ENCODE results near the gene COG5. TPM values are rescaled to one million over a fixed set of nuclear protein-coding genes. Genes with fewer than 3 reads are reported as not detected.

Gene COG5
- total RNA-seq, 1 donor from 2014 or later = 44.7 TPM

DNA sequence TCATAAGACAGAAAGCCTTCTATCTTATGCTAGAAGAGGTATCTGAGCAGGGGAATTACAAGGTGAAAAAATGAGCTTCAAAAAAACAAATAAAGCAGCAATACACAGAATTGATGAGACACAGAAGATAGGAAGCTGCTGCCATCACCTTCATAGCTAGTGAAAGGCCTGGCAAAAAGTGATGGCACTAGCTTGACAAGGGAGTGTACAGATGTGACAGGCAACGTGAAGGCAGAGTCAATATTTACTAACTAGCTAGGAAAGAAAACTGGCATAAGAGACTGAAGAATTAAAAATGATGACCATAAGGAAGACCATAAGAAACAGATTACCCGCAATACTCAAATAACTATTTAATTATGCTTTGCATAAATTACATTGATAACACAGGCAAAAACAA lies 84.4 kb downstream of the COG5 start:
- H3K27ac Mint-ChIP-seq (ENCODE audit: unreplicated experiment) = no peak overlapping the region
- H3K36me3 Mint-ChIP-seq (ENCODE audit: unreplicated experiment) = no peaks in the 10 kb centered on the region
- TF ChIP-seq, protein P1, sequence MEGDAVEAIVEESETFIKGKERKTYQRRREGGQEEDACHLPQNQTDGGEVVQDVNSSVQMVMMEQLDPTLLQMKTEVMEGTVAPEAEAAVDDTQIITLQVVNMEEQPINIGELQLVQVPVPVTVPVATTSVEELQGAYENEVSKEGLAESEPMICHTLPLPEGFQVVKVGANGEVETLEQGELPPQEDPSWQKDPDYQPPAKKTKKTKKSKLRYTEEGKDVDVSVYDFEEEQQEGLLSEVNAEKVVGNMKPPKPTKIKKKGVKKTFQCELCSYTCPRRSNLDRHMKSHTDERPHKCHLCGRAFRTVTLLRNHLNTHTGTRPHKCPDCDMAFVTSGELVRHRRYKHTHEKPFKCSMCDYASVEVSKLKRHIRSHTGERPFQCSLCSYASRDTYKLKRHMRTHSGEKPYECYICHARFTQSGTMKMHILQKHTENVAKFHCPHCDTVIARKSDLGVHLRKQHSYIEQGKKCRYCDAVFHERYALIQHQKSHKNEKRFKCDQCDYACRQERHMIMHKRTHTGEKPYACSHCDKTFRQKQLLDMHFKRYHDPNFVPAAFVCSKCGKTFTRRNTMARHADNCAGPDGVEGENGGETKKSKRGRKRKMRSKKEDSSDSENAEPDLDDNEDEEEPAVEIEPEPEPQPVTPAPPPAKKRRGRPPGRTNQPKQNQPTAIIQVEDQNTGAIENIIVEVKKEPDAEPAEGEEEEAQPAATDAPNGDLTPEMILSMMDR (IDR thresholded peaks at IDR 0.05) = no peak
- no peaks in the 10 kb centered on the region for H3K27me3 Mint-ChIP-seq (ENCODE audit: unreplicated experiment)
- H3K9me3 Mint-ChIP-seq (ENCODE audit: unreplicated experiment) = no peaks in the 10 kb centered on the region
- DNase-seq (ENCODE audit: extremely low spot score, unreplicated experiment) = no peak
- H3K4me3 Mint-ChIP-seq (ENCODE audit: unreplicated experiment) = no peak overlapping the region
- no peaks in the 10 kb centered on the region for H3K4me1 Mint-ChIP-seq (ENCODE audit: unreplicated experiment)

DNA sequence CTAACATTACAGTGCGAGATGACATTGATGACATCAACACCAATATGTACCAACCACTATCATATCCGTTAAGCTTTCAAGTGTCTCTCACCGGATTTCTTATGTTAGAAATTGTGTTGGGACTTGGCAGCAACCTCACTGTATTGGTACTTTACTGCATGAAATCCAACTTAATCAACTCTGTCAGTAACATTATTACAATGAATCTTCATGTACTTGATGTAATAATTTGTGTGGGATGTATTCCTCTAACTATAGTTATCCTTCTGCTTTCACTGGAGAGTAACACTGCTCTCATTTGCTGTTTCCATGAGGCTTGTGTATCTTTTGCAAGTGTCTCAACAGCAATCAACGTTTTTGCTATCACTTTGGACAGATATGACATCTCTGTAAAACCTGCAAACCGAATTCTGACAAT lies 89.6 kb downstream of the COG5 start:
- no peak for DNase-seq (ENCODE audit: extremely low spot score, unreplicated experiment)
- H3K36me3 Mint-ChIP-seq (ENCODE audit: unreplicated experiment) = no peaks in the 10 kb centered on the region
- peaks cover 14% of the 10 kb centered on the region for H3K4me1 Mint-ChIP-seq (ENCODE audit: unreplicated experiment)
- H3K4me3 Mint-ChIP-seq (ENCODE audit: unreplicated experiment) = no peak overlapping the region
- H3K9me3 Mint-ChIP-seq (ENCODE audit: unreplicated experiment) = no peaks in the 10 kb centered on the region
- no peaks in the 10 kb centered on the region for H3K27me3 Mint-ChIP-seq (ENCODE audit: unreplicated experiment)
- H3K27ac Mint-ChIP-seq (ENCODE audit: unreplicated experiment) = no peak overlapping the region
- TF ChIP-seq, protein P1 (IDR thresholded peaks at IDR 0.05) = no peak

DNA sequence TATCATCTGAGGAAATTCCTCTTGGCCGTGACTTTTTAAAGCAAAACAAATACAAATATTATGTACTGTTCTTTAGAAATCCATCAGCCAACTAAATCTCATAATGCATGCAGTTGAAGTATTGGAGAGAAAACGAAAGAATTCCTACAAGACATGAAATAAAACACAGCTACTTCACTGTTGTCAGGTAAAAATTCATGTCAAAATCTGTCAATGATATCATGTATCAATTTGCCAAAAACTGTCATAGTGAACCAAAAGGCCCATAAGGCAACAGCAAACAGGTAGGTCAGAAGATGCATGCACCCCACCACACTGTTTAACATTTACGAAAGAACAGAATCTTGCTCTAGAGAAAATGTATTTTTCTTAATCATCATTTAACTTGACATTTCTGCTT lies 91.6 kb downstream of the COG5 start:
- Mint-ChIP-seq H3K36me3 (ENCODE audit: unreplicated experiment) (no peaks in the 10 kb centered on the region), H3K4me1 (ENCODE audit: unreplicated experiment) (peaks cover 14% of the 10 kb centered on the region), H3K9me3 (ENCODE audit: unreplicated experiment) (no peaks in the 10 kb centered on the region), H3K4me3 (ENCODE audit: unreplicated experiment) (no peak overlapping the region), H3K27me3 (ENCODE audit: unreplicated experiment) (no peaks in the 10 kb centered on the region), H3K27ac (ENCODE audit: unreplicated experiment) (no peak overlapping the region)
- TF ChIP-seq, protein P1 (IDR thresholded peaks at IDR 0.05) = no peak
- no peak for DNase-seq (ENCODE audit: extremely low spot score, unreplicated experiment)

DNA sequence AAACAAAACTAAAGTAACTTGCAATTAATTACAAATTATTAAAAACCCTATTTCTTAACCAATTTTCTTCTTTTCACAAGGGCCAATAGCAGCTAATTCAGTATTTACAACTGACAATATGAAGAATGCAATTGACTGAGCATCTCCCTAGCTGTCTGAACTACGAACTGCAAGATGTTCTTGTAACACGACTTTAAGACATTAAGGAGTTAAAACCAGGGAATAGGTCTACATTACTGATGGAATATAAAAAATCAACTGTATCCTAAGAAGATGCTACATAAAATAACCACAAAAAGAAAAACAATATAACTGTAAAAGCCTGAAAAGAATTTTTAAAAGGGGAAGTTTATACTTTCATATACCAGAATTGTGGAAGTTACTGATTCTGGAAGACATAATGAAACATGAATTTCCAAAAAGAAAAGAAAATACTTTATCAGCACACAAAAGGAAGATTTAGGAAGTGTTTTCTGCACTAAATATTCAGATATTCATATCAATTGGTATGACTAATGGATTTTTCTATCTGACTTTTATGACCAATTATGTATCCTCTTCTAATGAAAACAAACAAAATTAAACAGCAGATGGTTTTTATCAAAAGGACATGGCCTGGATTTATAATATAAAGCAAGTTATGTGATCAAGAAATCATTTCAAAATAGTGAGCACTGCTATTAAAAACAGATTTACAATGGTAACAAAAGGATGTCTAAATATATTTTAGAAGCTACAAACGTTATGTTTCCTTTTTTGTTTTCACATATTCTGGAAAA lies 92.2 kb downstream of the COG5 start:
- Mint-ChIP-seq H3K4me1 (ENCODE audit: unreplicated experiment) (peaks cover 14% of the 10 kb centered on the region), H3K27ac (ENCODE audit: unreplicated experiment) (no peak overlapping the region), H3K4me3 (ENCODE audit: unreplicated experiment) (no peak overlapping the region), H3K27me3 (ENCODE audit: unreplicated experiment) (no peaks in the 10 kb centered on the region), H3K36me3 (ENCODE audit: unreplicated experiment) (no peaks in the 10 kb centered on the region), H3K9me3 (ENCODE audit: unreplicated experiment) (no peaks in the 10 kb centered on the region)
- no peak for DNase-seq (ENCODE audit: extremely low spot score, unreplicated experiment)
- TF ChIP-seq, protein P1 (IDR thresholded peaks at IDR 0.05) = no peak

DNA sequence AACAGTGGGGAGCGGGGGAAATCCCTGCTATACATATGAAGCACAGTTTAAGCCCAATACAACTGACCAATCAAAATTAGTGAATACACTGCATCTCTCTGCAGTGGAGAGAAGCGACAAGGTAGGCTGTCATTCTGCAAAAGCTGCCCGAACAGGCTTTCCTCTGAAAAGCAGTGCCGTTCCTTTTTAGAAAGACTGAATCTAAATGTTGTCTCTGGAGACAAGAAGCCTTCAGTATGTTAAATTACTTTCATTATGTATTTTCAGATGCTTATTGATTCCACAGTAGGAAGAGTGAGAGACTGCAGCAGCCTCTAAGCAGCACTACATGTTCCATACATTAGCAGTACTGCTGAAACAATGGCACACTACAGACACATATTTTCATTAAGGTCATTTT lies 93.8 kb downstream of the COG5 start, which contains the start of gene GPR22:
Gene GPR22, plus strand, starts transcription at position 129 of the 400 bp plus-strand sequence. CDS start 4,004 bp downstream, outside the sequence.
- Mint-ChIP-seq H3K27me3 (ENCODE audit: unreplicated experiment) (no peaks in the 10 kb centered on the region), H3K36me3 (ENCODE audit: unreplicated experiment) (no peaks in the 10 kb centered on the region), H3K27ac (ENCODE audit: unreplicated experiment) (no peak within 1 kb of the TSS), H3K4me1 (ENCODE audit: unreplicated experiment) (peaks cover 14% of the 10 kb centered on the region), H3K4me3 (ENCODE audit: unreplicated experiment) (no peak within 1 kb of the TSS), H3K9me3 (ENCODE audit: unreplicated experiment) (no peaks in the 10 kb centered on the region)
- DNase-seq (ENCODE audit: extremely low spot score, unreplicated experiment) = no peak
- TF ChIP-seq, protein P1 (IDR thresholded peaks at IDR 0.05) = no peak
